Peyer's patch (tissue), 4 donors: Measurements from ENCODE around the gene YJEFN3.

Experiments
- CTCF ChIP-seq, 6 experiments: fragments of 450-650 bp in 4 of 6; fragments of 200-600 bp in 2 of 6; sonication (generic) in 1 of 6; IDR thresholded peaks; one replicate each; pipeline ENCODE4 v1.5.1; 2017 to 2019; ENCODE audit warnings: antibody characterized with exemption in 6 of 6, mild to moderate bottlenecking in 3 of 6, moderate library complexity in 1 of 6
- POLR2A ChIP-seq, 2 donors: fragments of 450-650 bp; IDR thresholded peaks; one replicate each; pipeline ENCODE4 v1.5.1; 2017; ENCODE audit warnings: antibody characterized with exemption in 2 of 2, mild to moderate bottlenecking in 2 of 2, moderate library complexity in 2 of 2

- TF ChIP-seq CTCF (IDR thresholded peaks at IDR 0.05) (no peak), POLR2A (IDR thresholded peaks at IDR 0.05) (no peak)
Measured at GRCh38 chr19:19544257-19544953, 15.7 kb downstream of the YJEFN3 start.
